Osteoblast (primary cell): Measurements from ENCODE around the gene CTNND2. TPM values are rescaled to one million over a fixed set of nuclear protein-coding genes. Genes with fewer than 3 reads are reported as not detected.
"Not testable (repeated sequence)": the region's sequence is repeated elsewhere in the genome, so short reads cannot be mapped to it uniquely, and the experiment has no call there.

ENCODE experiments used
- DNase-seq: peaks from one replicate; pipeline ENCODE4 v3.0.0; 2011; ENCODE audit warnings: low spot score, mixed read lengths; ENCODE audit not compliant: insufficient read length; ENCODE audit errors: missing footprints
- H2AFZ ChIP-seq: 2 replicates; pipeline ENCODE4 v1.6.0; 2011; ENCODE audit warnings: mild to moderate bottlenecking, low read length
- H3K27ac ChIP-seq: 2 replicates; pipeline ENCODE4 v1.5.1; 2011; ENCODE audit warnings: mild to moderate bottlenecking, low read depth, low read length, moderate library complexity
- H3K27me3 ChIP-seq: 2 replicates; pipeline ENCODE4 v1.6.0; 2012; ENCODE audit warnings: mild to moderate bottlenecking, control low read depth, inconsistent platforms, low read length, moderate library complexity; ENCODE audit not compliant: insufficient read depth
- H3K36me3 ChIP-seq: 2 replicates; pipeline ENCODE4 v1.5.1; 2011; ENCODE audit warnings: mild to moderate bottlenecking, low read length, control low read depth, moderate library complexity; ENCODE audit not compliant: insufficient read depth
- H3K4me1 ChIP-seq: 2 replicates; pipeline ENCODE4 v1.5.1; 2011; ENCODE audit warnings: mild to moderate bottlenecking, low read length, control low read depth, moderate library complexity; ENCODE audit not compliant: insufficient read depth
- H3K4me2 ChIP-seq: 2 replicates; pipeline ENCODE4 v1.6.0; 2011; ENCODE audit warnings: mild to moderate bottlenecking, low read length; ENCODE audit not compliant: insufficient read depth
- H3K4me3 ChIP-seq: fragments of 200-600 bp; sonication (generic); 3 replicates; pipeline ENCODE4 v1.5.1; 2012; ENCODE audit warnings: mild to moderate bottlenecking, low read length, inconsistent platforms; ENCODE audit not compliant: insufficient read depth
- H3K79me2 ChIP-seq: 2 replicates; pipeline ENCODE4 v1.6.0; 2012; ENCODE audit warnings: mild to moderate bottlenecking, low read length, control low read depth, inconsistent platforms; ENCODE audit not compliant: insufficient read depth
- H3K9me3 ChIP-seq: 2 replicates; pipeline ENCODE4 v1.5.1; 2011; ENCODE audit warnings: low read depth, low read length, control low read depth
- H4K20me1 ChIP-seq: 2 replicates; pipeline ENCODE4 v1.6.0; 2012; ENCODE audit warnings: mild to moderate bottlenecking, low read length, control low read depth; ENCODE audit not compliant: insufficient read depth
- CTCF ChIP-seq: IDR thresholded peaks from 2 replicates; pipeline ENCODE4 v1.5.1; 2011; ENCODE audit warnings: mild to moderate bottlenecking, low read depth, low read length, moderate library complexity; ENCODE audit errors: extremely low read depth
- total RNA-seq: library from RNA; depleted of rRNA; stranded (reverse); fragments of >200 nt; gene quantifications from 2 replicates; pipeline ENCODE4 v1.2.3, GENCODE V29; 2012

Gene CTNND2
- total RNA-seq, 1 donor, result not detected

- Histone ChIP-seq H3K4me1 (no peaks in the 10 kb centered on the region), H3K4me2 (no peak overlapping the region), H4K20me1 (no peaks in the 10 kb centered on the region), H2AFZ (no peak overlapping the region), H3K4me3 (no peak overlapping the region), H3K9me3 (no peaks in the 10 kb centered on the region), H3K36me3 (no peaks in the 10 kb centered on the region), H3K79me2 (no peaks in the 10 kb centered on the region), H3K27me3 (no peaks in the 10 kb centered on the region), H3K27ac (no peak overlapping the region)
- no peak for DNase-seq
- TF ChIP-seq CTCF, result no peak
Measured at GRCh38 chr5:11072568-11072967, 831.7 kb downstream of the CTNND2 start.

GRCh38 chr5:11072076-11072475 is 832.2 kb downstream of the CTNND2 start:
- no peaks in the 10 kb centered on the region for H3K4me1 ChIP-seq
- no peak for TF ChIP-seq CTCF
- DNase-seq, result no peak

GRCh38 chr5:11069041-11069440 is 835.2 kb downstream of the CTNND2 start:
- no peak for DNase-seq
- no peaks in the 10 kb centered on the region for H3K27me3 ChIP-seq
- H4K20me1 ChIP-seq, result no peaks in the 10 kb centered on the region
- no peak overlapping the region for H3K4me3 ChIP-seq
- H3K9me3 ChIP-seq, result no peaks in the 10 kb centered on the region
- no peak for TF ChIP-seq CTCF
- H3K4me1 ChIP-seq, result no peaks in the 10 kb centered on the region
- H3K36me3 ChIP-seq, result no peaks in the 10 kb centered on the region
- no peaks in the 10 kb centered on the region for H3K79me2 ChIP-seq
- H3K27ac ChIP-seq, result no peak overlapping the region
- H3K4me2 ChIP-seq, result no peak overlapping the region
- no peak overlapping the region for H2AFZ ChIP-seq

More at GRCh38 chr5:11072076-11072475, 832.2 kb downstream of the CTNND2 start:
- no peak overlapping the region for H3K27ac ChIP-seq
- H3K4me3 ChIP-seq, result no peak overlapping the region
- H4K20me1 ChIP-seq, result no peaks in the 10 kb centered on the region
- H2AFZ ChIP-seq, result no peak overlapping the region
- no peaks in the 10 kb centered on the region for H3K36me3 ChIP-seq
- H3K9me3 ChIP-seq, result no peaks in the 10 kb centered on the region
- no peaks in the 10 kb centered on the region for H3K79me2 ChIP-seq
- no peak overlapping the region for H3K4me2 ChIP-seq
- no peaks in the 10 kb centered on the region for H3K27me3 ChIP-seq

GRCh38 chr5:11065723-11066122 is 838.5 kb downstream of the CTNND2 start:
- H3K9me3 ChIP-seq, H2AFZ ChIP-seq, H3K27ac ChIP-seq, H4K20me1 ChIP-seq, H3K4me1 ChIP-seq, H3K36me3 ChIP-seq, H3K4me2 ChIP-seq, H3K27me3 ChIP-seq, H3K4me3 ChIP-seq, DNase-seq, H3K79me2 ChIP-seq: not testable (repeated sequence)
